Measurements from ENCODE around the gene SLC34A2. TPM values are rescaled to one million over a fixed set of nuclear protein-coding genes. Genes with fewer than 3 reads are reported as not detected.

The SLC34A2 gene
- total RNA-seq, 2 donors from 2014 or later, result not detected

GRCh38 chr4:25727711-25728493 lies 72.3 kb downstream of the SLC34A2 start:
- Mint-ChIP-seq H3K9me3 (peaks cover 4% of the 10 kb centered on the region), H3K4me3 (no peak overlapping the region), H3K27me3 (no peaks in the 10 kb centered on the region), H3K36me3 (ENCODE audit: low read depth) (no peaks in the 10 kb centered on the region), H3K27ac (no peak overlapping the region), H3K4me1 (no peaks in the 10 kb centered on the region)
- ATAC-seq (replicated peaks), result no peak

Other genes starting within 250 kb of the SLC34A2 start
- gene SEL1L3, start 207.1 kb downstream of the SLC34A2 start, total RNA-seq, result 10 to 100 TPM; 39.7 to 70.3 TPM